Limb (tissue), 2 donors: ENCODE measurements around the gene VTA1.

Experiments
- DNase-seq, 2 donors: peaks; one replicate each; pipeline ENCODE4 v3.0.0-alpha.2; 2016; ENCODE audit errors: extremely low spot score in 2 of 2

Gene VTA1

GRCh38 chr6:142265476-142265875, 118.4 kb downstream of the VTA1 start:
- no peak for DNase-seq

- no peak for DNase-seq
Observed at GRCh38 chr6:142266060-142266459, 119.0 kb downstream of the VTA1 start.

GRCh38 chr6:142271476-142271875, 124.4 kb downstream of the VTA1 start:
- DNase-seq: no peak
